GM18499 (cell line): ENCODE data around the gene SMIM23.

Experiments used
- ATAC-seq: cut with Tn5 transposase; IDR thresholded peaks from one replicate; pipeline ENCODE4 v1.9.1; 2021; ENCODE audit warnings: moderate number of reproducible peaks; ENCODE audit not compliant: insufficient read depth, unreplicated experiment

Gene SMIM23

DNA sequence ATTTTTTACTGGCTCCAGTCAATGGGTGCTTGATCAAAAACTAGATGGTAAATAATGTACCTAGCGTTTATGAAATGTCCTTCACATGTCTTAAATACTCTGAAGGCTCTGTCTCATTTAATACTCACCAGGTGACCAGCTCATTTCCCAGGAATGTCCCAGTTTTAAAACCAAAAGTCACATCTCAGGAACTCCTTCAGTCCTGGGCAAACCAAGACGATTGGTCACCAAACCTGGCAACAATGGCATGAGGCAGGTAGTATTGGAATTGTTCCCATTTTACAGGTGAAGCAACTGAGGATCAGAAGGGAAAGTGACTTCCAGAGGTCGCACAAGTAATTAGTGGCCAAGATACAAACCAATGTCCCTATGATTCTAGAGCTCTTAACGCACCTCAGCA is 27.7 kb downstream of the SMIM23 start:
- no peak for ATAC-seq

DNA sequence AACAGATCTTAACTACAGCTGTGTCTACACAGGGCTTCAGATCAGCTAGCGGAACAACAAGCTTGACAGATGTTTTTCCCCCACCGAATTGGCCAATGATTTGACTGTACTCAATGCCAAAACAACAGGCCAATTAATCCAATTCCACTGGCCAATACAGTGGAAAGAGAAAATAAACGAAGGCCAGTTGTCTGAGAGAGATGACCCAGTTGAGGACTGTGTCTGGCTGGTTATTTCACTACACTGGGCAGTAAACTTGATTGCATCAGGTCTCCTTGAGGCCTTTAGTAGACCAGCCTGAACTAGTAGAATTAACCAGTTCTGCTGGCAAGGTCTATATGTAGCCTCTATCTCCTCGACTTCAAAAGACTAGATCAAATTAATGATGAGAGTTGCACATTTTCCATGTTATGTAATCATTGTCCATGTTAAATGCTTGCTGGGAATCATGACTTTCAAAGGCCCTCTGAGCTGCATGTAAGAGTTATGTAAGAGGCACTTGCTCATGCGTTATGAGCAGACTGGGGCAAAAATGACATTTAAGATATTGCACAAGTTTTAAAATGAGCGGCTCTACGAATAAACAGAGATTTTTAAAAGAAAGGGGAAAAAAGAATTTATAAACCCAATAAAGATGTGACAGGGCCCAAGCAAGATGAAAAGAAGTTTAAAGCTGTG is 28.3 kb downstream of the SMIM23 start:
- no peak for ATAC-seq

DNA sequence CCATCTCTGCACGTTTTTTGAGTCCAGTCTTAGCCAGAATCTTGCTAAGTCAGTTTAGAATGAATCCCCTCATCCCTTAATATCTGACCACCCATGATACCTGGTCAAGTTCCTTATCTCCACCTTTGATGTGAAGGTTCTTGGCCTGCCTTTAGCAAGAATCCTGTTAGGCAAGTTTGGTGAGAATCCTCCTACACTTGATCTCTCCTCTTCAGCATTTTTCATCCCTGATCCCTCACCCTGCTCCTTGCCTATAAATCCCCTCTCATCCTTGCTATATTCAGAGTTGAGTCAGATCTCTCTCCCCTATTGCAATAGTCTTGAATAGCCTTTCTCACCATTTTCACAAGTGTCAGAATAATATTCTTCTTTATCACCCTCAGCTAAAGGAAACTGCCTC is 31.0 kb downstream of the SMIM23 start:
- no peak for ATAC-seq

DNA sequence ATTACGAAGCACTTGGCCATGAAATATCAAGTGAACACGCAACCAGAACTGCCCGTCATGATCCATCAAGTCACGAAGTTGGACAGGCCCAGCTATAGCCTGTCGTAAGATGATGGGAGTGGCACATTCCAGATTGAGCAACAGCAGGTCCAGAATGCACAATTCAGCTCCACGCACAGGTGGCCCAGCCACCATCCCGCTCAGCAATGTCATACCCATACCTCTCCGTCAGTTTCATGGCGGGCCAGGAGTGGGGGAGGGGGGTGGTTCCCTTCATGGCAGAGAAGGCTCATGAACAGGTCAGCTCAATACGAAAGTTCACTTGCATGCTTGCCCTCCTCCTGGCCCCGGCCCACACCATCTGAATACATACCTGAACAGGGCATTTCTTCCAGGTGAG is 34.9 kb downstream of the SMIM23 start:
- ATAC-seq: no peak

DNA sequence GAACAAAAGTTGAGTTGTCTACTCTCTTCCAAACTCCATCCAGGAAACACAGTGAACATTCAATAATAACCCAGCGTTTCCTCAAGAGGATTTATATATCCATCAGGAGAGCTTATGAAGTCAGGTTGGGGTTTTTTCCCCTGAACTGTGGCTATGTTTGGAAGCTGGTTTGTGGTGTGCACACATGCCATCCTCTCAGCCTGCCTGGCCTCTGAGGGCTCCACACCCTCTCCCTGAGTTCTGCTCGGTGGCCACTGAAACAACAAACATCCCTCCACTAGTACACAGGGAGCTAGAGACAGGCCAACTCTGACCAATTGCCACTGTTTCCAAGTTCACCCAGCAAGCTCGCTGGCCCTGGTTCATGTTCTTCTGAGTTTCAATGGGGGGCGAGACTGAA is 35.7 kb downstream of the SMIM23 start:
- no peak for ATAC-seq

DNA sequence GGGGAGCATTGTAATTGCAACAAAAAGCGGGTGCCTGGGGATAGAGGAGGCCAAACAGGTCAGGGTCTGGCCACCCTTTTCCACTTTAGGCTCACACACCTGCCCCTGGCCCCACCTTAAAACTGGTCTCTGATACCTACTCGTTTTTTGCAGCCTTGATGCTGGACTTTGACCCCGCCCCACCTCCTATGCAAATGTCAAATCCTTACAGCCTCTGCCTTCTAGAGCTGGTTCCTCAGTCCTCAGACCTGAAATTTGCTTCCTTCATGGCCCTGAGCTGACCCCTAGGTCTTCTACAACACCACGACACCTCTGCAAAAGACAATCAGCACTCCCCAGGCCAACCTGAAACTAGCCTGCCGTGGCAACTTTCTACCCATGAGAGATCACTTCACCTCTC is 37.7 kb downstream of the SMIM23 start:
- no peak for ATAC-seq

DNA sequence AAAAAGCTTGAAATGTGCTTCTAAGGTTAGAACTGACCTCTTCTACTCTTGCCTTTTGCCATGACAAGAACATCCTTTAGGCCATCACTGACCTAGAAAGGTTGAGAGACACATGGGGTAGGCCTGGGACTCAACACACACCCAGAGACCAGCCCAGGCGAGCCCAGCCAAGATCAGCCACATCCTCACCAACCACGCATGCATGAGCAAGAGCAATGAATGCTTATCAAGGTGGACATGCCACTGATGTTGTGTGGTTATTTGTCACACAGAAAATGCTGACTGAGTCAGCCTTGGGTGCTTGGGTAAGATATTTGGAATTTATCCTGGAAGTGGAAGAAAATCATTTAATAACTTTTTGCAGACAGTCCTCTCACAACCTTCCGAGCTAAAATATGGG is 39.4 kb downstream of the SMIM23 start:
- ATAC-seq: no peak

DNA sequence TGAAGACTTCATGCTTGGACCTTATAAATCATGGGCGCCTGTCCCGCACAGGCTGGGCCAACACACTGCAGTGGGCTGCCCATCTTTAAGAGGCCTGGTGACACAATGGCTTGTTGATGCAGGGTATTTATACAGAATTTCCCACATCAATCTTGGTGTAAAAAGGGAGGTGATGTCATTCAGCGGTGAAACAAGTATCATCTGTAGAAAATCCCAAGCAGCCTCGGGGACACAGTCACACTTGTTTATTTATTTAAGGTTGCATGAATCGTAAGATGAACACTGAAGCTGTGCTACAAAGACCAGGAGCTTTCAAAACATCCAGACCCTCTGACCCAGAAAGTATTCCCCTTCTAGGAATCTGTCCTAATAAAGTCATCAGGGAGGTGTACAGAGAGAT is 40.5 kb downstream of the SMIM23 start:
- ATAC-seq: no peak

DNA sequence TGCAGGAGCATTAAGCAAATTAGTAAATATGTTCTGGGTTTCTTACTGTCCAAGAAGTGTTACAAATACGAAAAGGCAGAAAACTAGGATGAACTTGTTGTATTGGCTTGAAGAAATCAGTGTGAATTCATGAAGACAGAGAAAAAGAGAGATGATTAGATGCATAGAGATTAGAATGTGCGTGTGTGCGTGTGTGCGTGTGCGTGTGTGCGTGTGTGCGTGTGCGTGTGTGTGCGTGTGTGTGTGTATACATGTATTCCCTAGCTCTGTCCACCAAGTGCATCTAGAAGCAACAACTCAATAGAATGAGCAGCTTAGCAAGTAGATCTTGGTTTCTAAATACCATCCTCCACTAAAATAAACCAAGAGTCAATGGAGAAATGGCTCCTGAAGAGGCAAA is 41.5 kb downstream of the SMIM23 start:
- no peak for ATAC-seq

DNA sequence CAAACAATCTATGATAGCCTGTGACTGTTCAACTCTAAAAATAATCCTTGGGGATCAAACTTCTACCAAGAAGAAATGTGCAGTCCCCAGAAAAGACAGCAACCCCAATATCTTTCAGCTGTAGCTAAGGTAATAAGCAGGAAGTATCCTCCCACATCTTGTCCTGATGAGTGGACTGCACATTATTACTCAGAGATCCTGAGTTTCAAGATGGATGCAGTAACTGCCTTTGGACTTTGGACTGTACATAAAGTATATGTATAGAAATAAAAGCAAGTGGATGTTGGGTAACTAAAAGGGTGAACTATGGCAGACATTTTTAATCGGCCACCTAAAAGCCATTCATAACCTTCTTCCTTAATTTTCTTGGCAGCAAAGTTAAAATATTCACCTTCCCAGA is 45.1 kb downstream of the SMIM23 start:
- no peak for ATAC-seq

DNA sequence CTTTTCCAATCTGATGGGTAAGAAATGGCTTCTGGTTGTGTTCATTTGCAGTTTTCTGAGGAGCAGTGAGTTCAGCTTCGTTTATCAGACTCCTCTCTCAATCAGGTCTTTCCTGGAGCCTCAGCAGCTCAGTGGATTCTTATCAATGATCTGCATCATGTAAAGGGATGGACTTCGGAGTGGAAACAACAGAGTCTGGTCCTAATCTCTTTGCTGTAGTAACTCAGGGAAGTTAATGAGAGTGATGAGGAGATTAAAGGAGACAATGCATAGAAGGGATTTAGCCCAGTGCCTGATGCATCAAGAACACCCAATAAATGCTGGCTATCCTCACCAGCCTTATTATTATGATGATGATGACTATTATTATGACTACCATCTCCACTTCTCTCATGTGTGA is 47.2 kb downstream of the SMIM23 start:
- ATAC-seq: no peak

DNA sequence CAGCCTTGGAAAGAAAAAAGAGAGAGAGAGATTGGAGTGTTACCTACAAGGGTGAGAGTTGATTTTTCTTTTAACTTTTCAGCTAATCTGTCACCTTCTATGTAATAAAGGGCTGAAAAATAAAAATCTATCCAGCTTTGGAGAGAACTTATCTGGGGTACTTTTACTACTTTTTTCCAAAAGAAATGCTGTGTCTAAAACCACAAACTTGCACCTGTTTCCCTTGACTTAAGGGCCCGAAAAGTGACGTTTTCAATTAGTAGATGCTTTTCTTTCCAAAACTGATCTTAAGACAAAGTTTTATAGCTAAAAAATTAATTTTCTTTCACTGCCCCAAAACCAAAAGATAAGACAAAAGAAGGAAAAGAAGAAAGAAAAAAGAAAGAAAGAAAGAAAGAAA is 48.8 kb downstream of the SMIM23 start:
- no peak for ATAC-seq

DNA sequence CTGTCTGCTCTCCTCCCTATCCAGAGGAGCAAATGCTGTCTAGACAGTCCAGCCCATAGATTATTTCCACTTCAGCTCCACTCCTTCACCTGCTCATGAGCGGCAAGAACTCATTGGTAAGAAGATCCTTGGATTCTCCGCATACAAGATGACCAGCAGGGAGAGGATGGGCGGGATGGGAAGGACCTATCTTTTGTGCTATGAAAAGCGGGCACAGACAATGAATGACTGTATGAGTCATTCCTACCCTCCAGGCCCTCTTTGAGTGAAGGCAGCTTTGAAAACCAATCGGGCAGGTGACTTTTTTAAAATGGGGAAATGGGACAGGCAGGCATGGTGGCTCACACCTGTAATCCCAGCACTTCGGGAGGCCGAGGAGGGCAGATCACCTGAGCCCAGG is 49.4 kb downstream of the SMIM23 start:
- no peak for ATAC-seq

DNA sequence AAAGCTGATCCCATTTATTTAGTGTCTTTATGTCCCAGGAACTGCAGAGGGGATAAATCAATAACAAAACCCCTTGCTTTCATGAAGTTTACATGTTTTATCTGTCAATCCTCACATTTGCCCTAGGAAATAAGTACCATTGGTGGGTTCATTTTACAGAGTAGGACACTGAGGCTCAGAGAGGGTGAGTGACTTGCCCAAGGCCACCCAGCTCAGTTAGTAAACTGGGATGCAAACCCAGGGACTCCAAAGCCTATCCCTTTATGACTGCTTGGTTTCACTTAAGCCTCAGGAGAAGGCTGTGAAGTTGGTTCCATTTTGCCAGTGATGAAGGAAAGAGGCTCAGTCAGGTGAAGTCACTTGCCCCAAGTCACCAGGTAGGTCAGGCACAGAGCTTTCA is 51.9 kb downstream of the SMIM23 start:
- no peak for ATAC-seq

DNA sequence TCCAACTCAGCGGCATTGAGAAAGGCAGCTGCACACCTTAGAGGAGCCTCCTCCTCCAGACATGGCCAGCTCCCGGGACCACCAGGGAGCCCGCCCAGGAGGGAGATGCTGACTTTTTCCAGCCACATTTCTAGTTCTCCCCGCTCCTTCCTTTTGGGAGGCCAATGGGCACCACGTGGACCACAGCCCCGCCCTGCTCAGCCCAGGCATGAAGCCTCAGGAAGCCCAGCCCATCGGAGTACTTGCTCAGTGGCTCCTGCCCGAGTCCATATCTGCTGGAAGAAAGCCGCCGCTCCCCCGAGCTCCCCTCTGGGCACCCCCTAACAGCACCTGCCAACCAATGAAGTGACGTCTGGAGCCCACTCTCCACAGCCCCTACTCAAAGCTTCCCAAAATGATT is 52.4 kb downstream of the SMIM23 start:
- no peak for ATAC-seq

DNA sequence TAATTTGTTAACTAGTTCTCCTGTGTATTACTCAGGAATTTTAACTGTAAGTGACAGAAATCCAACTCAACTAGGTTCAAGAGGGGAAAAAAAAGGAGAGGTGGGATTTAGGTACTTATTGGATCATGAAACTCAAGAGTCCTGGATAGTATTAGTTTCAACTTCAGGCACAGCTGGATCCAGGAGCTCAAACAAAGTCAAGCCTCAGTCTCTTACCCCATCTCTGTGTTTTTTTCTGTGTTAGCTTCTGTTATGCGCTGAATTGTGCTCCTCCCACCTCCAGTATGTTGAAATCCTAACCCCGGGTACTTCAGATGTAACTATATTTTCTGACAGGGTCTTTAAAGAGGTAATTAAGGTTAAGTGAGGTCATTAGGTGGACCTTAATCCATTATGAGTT is 53.5 kb downstream of the SMIM23 start:
- ATAC-seq: no peak

DNA sequence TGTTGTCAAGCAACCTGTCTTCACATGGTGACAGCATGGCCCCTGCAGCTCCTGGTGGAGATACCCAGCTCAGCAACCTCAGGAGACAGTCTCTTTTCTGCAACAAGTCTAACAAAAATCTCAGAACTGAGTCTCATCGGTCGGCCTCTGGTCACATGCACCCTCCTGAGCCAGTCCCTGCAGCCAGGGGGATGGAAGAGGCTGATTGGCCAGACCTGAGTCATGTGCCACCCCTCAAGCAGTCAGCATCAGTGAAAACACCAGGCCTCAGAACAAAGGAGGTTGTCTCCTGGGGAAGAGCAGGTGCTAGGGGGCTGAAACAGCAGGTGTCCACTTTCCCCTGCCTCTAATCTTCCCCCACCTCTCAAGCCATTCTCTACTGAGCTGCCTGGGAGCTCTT is 54.4 kb downstream of the SMIM23 start:
- no peak for ATAC-seq
